Mucosa of descending colon (tissue), 3 donors: ENCODE data around the gene CCDC181. TPM values are rescaled to one million over a fixed set of nuclear protein-coding genes. Genes with fewer than 3 reads are reported as not detected.
A peak's percentile ranks its signal among the peaks of the same experiment; 100 is the strongest.

ENCODE experiments used
- ATAC-seq: fragments of 200-7000 bp; cut with Tn5 transposase; one replicate; pipeline ENCODE4 v1.9.1; 2020; ENCODE audit warnings: mild to moderate bottlenecking, moderate library complexity
- DNase-seq, 3 donors: peaks; one replicate each; pipeline ENCODE4 v3.0.0-alpha.2; 2020
- H3K36me3 ChIP-seq: fragments of 200-600 bp; one replicate; pipeline ENCODE4 v1.8.0; 2021; ENCODE audit warnings: low read depth, mild to moderate bottlenecking
- H3K4me1 ChIP-seq: fragments of 200-600 bp; one replicate; pipeline ENCODE4 v1.8.0; 2021; ENCODE audit warnings: low read depth, mild to moderate bottlenecking
- H3K4me3 ChIP-seq: fragments of 200-600 bp; one replicate; pipeline ENCODE4 v1.8.0; 2021; ENCODE audit warnings: mild to moderate bottlenecking
- H3K9me3 ChIP-seq: fragments of 200-600 bp; one replicate; pipeline ENCODE4 v1.8.0; 2021; ENCODE audit warnings: mild to moderate bottlenecking
- CTCF ChIP-seq: fragments of 200-600 bp; IDR thresholded peaks from one replicate; pipeline ENCODE4 v1.8.0; 2022; ENCODE audit warnings: antibody characterized with exemption, mild to moderate bottlenecking
- intact Hi-C, 2 donors: fragments of 100-400 bp; cut with DNase I in 1 of 2; cut with micrococcal nuclease in 1 of 2; formaldehyde crosslinking; loops; one replicate each; pipeline versions ENCODE4 v1.11.0 to v1.11.1; 2022; cut with DNase I, micrococcal nuclease
- total RNA-seq, 3 donors: library from RNA; stranded (reverse); fragmentation: NEBNext Ultra II Directional in 2 of 3; extraction: Animal tissue kit (Norgen Biotek cat#: 25700) in 2 of 3; gene quantifications; one replicate each; pipeline versions ENCODE4 v1.2.1 to v1.2.4, GENCODE V29; 2021 to 2023
- donor health status: DM: no; HTN: no; CAD: no; lungs with moderate emphysema.
- donor health status: DM: no; HTN: no; CAD: no.
- donor health status: DM: no; HTN: yes; CAD: no.

Gene CCDC181
- total RNA-seq, 3 donors from 2014 or later: 0.23 to 0.76 (median 0.27) TPM

- Histone ChIP-seq H3K4me1 (peaks cover 14% of the 10 kb centered on the region), H3K9me3 (no peaks in the 10 kb centered on the region), H3K4me3 (no peak overlapping the region), H3K36me3 (no peaks in the 10 kb centered on the region)
- intact Hi-C loops: no loop called here
- DNase-seq: no peak
- ATAC-seq: no peak
- TF ChIP-seq CTCF: no peak
Measured at GRCh38 chr1:169371404-169371803, 55.9 kb downstream of the CCDC181 start.

GRCh38 chr1:169368406-169368769 is 58.9 kb downstream of the CCDC181 start:
- Histone ChIP-seq H3K4me1 (peaks cover 14% of the 10 kb centered on the region), H3K36me3 (no peaks in the 10 kb centered on the region), H3K9me3 (peaks cover 3% of the 10 kb centered on the region), H3K4me3 (peak overlapping the region; percentile 33)
- intact Hi-C loops: no loop called here
- TF ChIP-seq CTCF: no peak
- ATAC-seq: peak; percentile 21
- DNase-seq: peak; percentile 24 to 48 (median 39)

- Histone ChIP-seq H3K9me3 (peaks cover 3% of the 10 kb centered on the region), H3K4me3 (peak within 1 kb of the TSS; percentile 33), H3K4me1 (peaks cover 14% of the 10 kb centered on the region), H3K36me3 (no peaks in the 10 kb centered on the region)
- intact Hi-C loops: no loop called here
- TF ChIP-seq CTCF: no peak
- peak; percentile 100 for ATAC-seq
- DNase-seq: peak; percentile 97 to 99 (median 98)
Measured at GRCh38 chr1:169367686-169368405, 59.4 kb downstream of the CCDC181 start, which contains the start of the genes BLZF1 and NME7. BLZF1 (plus strand) TSS chr1:169368195; CDS start chr1:169369523, 1,328 bp downstream. NME7 (minus strand) TSS chr1:169367797; CDS start chr1:169367710, 87 bp downstream.

GRCh38 chr1:169367096-169367685 is 60.1 kb downstream of the CCDC181 start:
- ATAC-seq (no peak), DNase-seq (peak in 1 of 3 donors; percentile 24)
- H3K36me3 ChIP-seq: no peaks in the 10 kb centered on the region
- peaks cover 14% of the 10 kb centered on the region for H3K4me1 ChIP-seq
- H3K4me3 ChIP-seq: peak overlapping the region; percentile 33
- TF ChIP-seq CTCF: no peak
- peaks cover 3% of the 10 kb centered on the region for H3K9me3 ChIP-seq
- intact Hi-C loops: no loop called here

GRCh38 chr1:169364948-169365347 is 62.3 kb downstream of the CCDC181 start:
- ATAC-seq (no peak), DNase-seq (no peak)
- TF ChIP-seq CTCF: no peak
- H3K36me3 ChIP-seq: no peaks in the 10 kb centered on the region
- H3K9me3 ChIP-seq: peaks cover 3% of the 10 kb centered on the region
- H3K4me3 ChIP-seq: no peak overlapping the region
- intact Hi-C loops: no loop called here
- H3K4me1 ChIP-seq: peaks cover 14% of the 10 kb centered on the region
